Smooth muscle cell (in vitro differentiated cells): ENCODE results near the gene NEUROD6. TPM values are rescaled to one million over a fixed set of nuclear protein-coding genes. Genes with fewer than 3 reads are reported as not detected.

ENCODE experiments used
- DNase-seq: peaks from one replicate; lab custom pipeline; 2025; ENCODE audit not compliant: unreplicated experiment; lab: John Stamatoyannopoulos, UW
- H2AFZ ChIP-seq: fragments of 200-600 bp; sonication (generic); 2 replicates; pipeline ENCODE4 v1.6.0; 2016; ENCODE audit warnings: antibody characterized with exemption, low read depth, mild to moderate bottlenecking
- H3F3A ChIP-seq: fragments of 200-600 bp; sonication (generic); 2 replicates; pipeline ENCODE4 v1.6.0; 2017; ENCODE audit warnings: antibody characterized with exemption, low read depth
- H3K27ac ChIP-seq: fragments of 200-600 bp; sonication (generic); 2 replicates; pipeline ENCODE4 v1.5.1; 2016; ENCODE audit warnings: low read depth, mild to moderate bottlenecking
- H3K27me3 ChIP-seq: fragments of 200-600 bp; sonication (generic); 2 replicates; pipeline ENCODE4 v1.6.1; 2016; ENCODE audit warnings: low read depth, mild to moderate bottlenecking
- H3K36me3 ChIP-seq: fragments of 200-600 bp; sonication (generic); 2 replicates; pipeline ENCODE4 v1.5.1; 2016; ENCODE audit warnings: low read depth
- H3K4me1 ChIP-seq: fragments of 200-600 bp; sonication (generic); 2 replicates; pipeline ENCODE4 v1.5.1; 2016; ENCODE audit warnings: low read depth
- H3K4me2 ChIP-seq: fragments of 200-600 bp; sonication (generic); 2 replicates; pipeline ENCODE4 v1.6.0; 2016; ENCODE audit warnings: mild to moderate bottlenecking
- H3K4me3 ChIP-seq: fragments of 200-600 bp; sonication (generic); 2 replicates; pipeline ENCODE4 v1.5.1; 2016; ENCODE audit warnings: mild to moderate bottlenecking
- H3K79me2 ChIP-seq: fragments of 200-600 bp; sonication (generic); 2 replicates; pipeline ENCODE4 v1.6.0; 2016; ENCODE audit warnings: low read depth, mild to moderate bottlenecking
- H3K9ac ChIP-seq: fragments of 200-600 bp; sonication (generic); 2 replicates; pipeline ENCODE4 v1.6.0; 2016; ENCODE audit warnings: low read depth
- H3K9me3 ChIP-seq: fragments of 200-600 bp; sonication (generic); replicated peaks from 2 replicates; pipeline ENCODE4 v1.5.1; 2016; ENCODE audit warnings: low read depth
- H4K20me1 ChIP-seq: fragments of 200-600 bp; sonication (generic); 2 replicates; pipeline ENCODE4 v1.6.0; 2016; ENCODE audit warnings: low read depth
- WGBS: methylation state at CpG from one replicate; pipeline ENCODE4 v1.1.7; 2016; ENCODE audit warnings: low lambda C conversion rate; 5-methylcytosine and 5-hydroxymethylcytosine counted together
- polyA plus RNA-seq: library from polyadenylated mRNA; unstranded; fragments of >200 nt; fragmentation: Nextera tagmentation; extraction: Ambion mirVana; gene quantifications from 2 replicates; pipeline ENCODE4 v1.2.1, GENCODE V29; 2016
- total RNA-seq: library from RNA; depleted of rRNA; stranded (reverse); fragments of >200 nt; gene quantifications from 2 replicates; pipeline ENCODE4 v1.2.3, GENCODE V29; 2014
- TF ChIP-seq, protein P1 (sequence below): fragments of 200-600 bp; sonication (generic); IDR thresholded peaks from 2 replicates; pipeline ENCODE4 v1.5.1; 2017; ENCODE audit warnings: borderline replicate concordance, mild to moderate bottlenecking, antibody characterized with exemption; ENCODE audit not compliant: insufficient read depth, poor library complexity, severe bottlenecking

The NEUROD6 gene
- total and polyA plus RNA-seq, 2 experiments from 2014 or later, result not detected

DNA sequence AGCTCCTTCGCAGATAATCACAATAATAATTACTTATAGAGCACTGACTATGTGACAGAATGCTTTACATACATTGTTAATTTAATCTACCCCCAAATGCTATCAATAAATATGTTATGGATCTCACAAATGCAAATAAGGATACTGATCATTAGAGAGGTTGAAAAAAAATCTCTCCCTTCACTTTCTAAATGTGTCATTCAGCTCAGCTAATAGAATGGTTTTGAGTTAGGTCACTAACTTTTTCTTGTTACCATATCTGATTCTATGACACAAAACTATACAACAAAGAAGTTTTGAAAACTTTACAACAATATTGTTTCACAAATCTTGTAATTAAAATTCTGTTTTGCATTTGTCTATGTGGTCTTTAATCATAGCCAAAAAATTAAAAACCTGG lies 17.4 kb downstream of the NEUROD6 start:
- H3K9ac ChIP-seq, result no peak overlapping the region

DNA sequence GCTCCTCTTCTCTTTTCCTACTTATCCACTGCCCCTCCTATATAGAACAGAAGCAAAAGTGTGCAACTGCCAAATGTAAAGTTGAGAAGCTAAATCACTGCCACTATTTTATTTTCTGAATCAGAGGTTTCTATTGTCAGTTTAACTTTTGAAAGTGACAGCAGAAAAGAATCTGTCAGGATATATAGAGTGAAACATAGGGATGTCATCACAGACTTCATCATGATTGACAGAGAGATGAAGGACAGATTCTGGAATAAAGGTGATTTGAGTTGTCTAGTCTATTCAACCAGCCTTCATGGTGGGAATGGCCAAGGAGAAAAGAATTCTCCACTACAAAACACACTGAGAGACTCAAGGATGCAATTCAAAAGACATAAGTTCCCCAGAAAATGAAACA lies 19.9 kb downstream of the NEUROD6 start:
- H3K4me2 ChIP-seq, result no peak overlapping the region
- no peak overlapping the region for H3K4me3 ChIP-seq
- TF ChIP-seq, protein P1, sequence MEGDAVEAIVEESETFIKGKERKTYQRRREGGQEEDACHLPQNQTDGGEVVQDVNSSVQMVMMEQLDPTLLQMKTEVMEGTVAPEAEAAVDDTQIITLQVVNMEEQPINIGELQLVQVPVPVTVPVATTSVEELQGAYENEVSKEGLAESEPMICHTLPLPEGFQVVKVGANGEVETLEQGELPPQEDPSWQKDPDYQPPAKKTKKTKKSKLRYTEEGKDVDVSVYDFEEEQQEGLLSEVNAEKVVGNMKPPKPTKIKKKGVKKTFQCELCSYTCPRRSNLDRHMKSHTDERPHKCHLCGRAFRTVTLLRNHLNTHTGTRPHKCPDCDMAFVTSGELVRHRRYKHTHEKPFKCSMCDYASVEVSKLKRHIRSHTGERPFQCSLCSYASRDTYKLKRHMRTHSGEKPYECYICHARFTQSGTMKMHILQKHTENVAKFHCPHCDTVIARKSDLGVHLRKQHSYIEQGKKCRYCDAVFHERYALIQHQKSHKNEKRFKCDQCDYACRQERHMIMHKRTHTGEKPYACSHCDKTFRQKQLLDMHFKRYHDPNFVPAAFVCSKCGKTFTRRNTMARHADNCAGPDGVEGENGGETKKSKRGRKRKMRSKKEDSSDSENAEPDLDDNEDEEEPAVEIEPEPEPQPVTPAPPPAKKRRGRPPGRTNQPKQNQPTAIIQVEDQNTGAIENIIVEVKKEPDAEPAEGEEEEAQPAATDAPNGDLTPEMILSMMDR, result no peak
- H3F3A ChIP-seq, result no peaks in the 10 kb centered on the region
- no peak overlapping the region for H3K27ac ChIP-seq
- H4K20me1 ChIP-seq, result no peaks in the 10 kb centered on the region
- H3K9me3 ChIP-seq, result no peaks in the 10 kb centered on the region
- DNase-seq, result no peak
- H3K9ac ChIP-seq, result no peak overlapping the region
- no peaks in the 10 kb centered on the region for H3K27me3 ChIP-seq
- no peak overlapping the region for H2AFZ ChIP-seq
- no peaks in the 10 kb centered on the region for H3K36me3 ChIP-seq
- H3K4me1 ChIP-seq, result no peaks in the 10 kb centered on the region
- no peaks in the 10 kb centered on the region for H3K79me2 ChIP-seq

More for the DNA sequence above, 17.4 kb downstream of the NEUROD6 start:
- H3K4me2 ChIP-seq, result no peak overlapping the region
- no peaks in the 10 kb centered on the region for H4K20me1 ChIP-seq
- TF ChIP-seq, protein P1, result no peak
- H3K4me3 ChIP-seq, result no peak overlapping the region
- H3K36me3 ChIP-seq, result no peaks in the 10 kb centered on the region
- WGBS, result 82% methylated on average over 1 of the region's 1 CpG
- no peaks in the 10 kb centered on the region for H3F3A ChIP-seq
- no peaks in the 10 kb centered on the region for H3K4me1 ChIP-seq
- no peak overlapping the region for H2AFZ ChIP-seq
- H3K27ac ChIP-seq, result no peak overlapping the region
- H3K79me2 ChIP-seq, result no peaks in the 10 kb centered on the region
- H3K9me3 ChIP-seq, result no peaks in the 10 kb centered on the region
- H3K27me3 ChIP-seq, result no peaks in the 10 kb centered on the region
- DNase-seq, result no peak

DNA sequence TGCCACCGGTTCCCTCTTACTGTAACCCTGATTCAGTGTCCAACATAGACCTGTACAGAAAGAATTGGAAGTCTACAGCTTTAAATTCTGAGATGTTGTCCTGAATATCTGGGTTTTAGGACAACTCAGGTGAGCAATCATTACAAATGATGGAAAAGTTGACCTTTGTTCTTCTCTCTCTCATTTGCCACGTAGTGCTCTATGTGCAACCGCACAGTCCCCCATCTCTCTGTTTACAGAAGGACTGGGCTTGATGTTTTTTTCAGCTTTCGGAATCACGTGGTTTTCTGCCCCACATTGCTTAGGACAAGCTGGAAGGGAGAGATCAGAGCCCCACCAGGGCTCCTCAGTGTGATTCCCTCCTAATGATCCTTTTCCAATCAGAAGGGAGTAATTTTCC lies 22.2 kb downstream of the NEUROD6 start:
- no peak overlapping the region for H3K4me2 ChIP-seq
- TF ChIP-seq, protein P1, result no peak
- no peak overlapping the region for H2AFZ ChIP-seq
- no peaks in the 10 kb centered on the region for H4K20me1 ChIP-seq
- no peak for DNase-seq
- no peak overlapping the region for H3K9ac ChIP-seq
- H3K36me3 ChIP-seq, result no peaks in the 10 kb centered on the region
- no peak overlapping the region for H3K27ac ChIP-seq
- no peak overlapping the region for H3K4me3 ChIP-seq
- WGBS, result 77% methylated on average over 5 of the region's 5 CpGs
- H3K27me3 ChIP-seq, result no peaks in the 10 kb centered on the region
- H3K9me3 ChIP-seq, result no peaks in the 10 kb centered on the region
- H3K4me1 ChIP-seq, result no peaks in the 10 kb centered on the region
- no peaks in the 10 kb centered on the region for H3F3A ChIP-seq
- H3K79me2 ChIP-seq, result no peaks in the 10 kb centered on the region

DNA sequence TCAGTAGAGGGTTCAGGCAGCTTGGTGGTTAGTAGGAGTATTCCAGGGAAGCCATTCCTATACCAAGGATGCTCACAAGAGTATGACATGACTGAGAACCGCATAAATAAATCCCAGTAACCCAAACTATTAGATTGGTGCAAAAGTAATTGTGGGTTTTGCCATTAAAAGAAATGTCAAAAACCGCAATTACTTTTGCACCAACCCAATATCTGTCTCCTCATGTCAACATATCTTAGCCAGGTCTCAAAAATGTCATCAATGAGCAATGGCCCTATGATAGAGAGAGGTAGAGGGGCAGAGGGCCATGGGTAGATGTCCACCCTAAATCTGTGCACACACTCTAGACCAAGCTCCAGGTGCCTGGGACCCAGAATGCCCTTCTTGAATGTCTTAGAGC lies 23.6 kb downstream of the NEUROD6 start:
- DNase-seq, result no peak
- 83% methylated on average over 2 of the region's 2 CpGs for WGBS
- no peak overlapping the region for H3K4me2 ChIP-seq
- TF ChIP-seq, protein P1, result no peak
- H3F3A ChIP-seq, result no peaks in the 10 kb centered on the region
- H3K9ac ChIP-seq, result no peak overlapping the region
- H4K20me1 ChIP-seq, result no peaks in the 10 kb centered on the region
- no peaks in the 10 kb centered on the region for H3K9me3 ChIP-seq
- H3K4me3 ChIP-seq, result no peak overlapping the region
- H3K27ac ChIP-seq, result no peak overlapping the region
- H3K4me1 ChIP-seq, result no peaks in the 10 kb centered on the region
- no peak overlapping the region for H2AFZ ChIP-seq
- no peaks in the 10 kb centered on the region for H3K79me2 ChIP-seq
- no peaks in the 10 kb centered on the region for H3K36me3 ChIP-seq
- H3K27me3 ChIP-seq, result no peaks in the 10 kb centered on the region
